ENCODE measurements around the gene FRMD5.
"Not testable (repeated sequence)": the region's sequence is repeated elsewhere in the genome, so short reads cannot be mapped to it uniquely, and the experiment has no call there.

The FRMD5 gene

DNA sequence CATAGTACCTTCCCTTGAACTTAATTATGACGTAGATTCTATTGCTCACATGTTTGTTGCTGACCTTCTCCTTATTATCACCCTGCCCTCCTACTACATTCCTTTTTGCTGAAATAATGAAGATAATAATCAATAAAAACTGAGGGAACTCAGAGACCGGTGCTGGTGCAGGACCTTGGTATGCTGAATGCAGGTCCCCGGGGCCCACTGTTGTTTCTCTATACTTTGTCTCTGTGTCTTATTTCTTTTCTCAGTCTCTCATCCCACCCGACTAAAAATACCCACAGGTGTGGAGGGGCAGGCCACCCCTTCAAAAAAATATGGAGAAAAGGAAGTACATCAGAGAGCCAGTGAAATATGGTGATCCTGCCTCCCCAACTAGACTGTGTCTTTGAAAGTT lies 34.2 kb upstream of the FRMD5 start:
- 100% methylated on average over 2 of the region's 4 CpGs for WGBS
- H3K27me3 ChIP-seq (ENCODE audit: control insufficient read depth in 1 of 2, insufficient read depth in 1 of 2, low read length in 2 of 2); H3K27ac ChIP-seq (ENCODE audit: low read length, poor library complexity, severe bottlenecking); H2AK5ac ChIP-seq (ENCODE audit: low read length, severe bottlenecking); H2BK15ac ChIP-seq (ENCODE audit: low read depth, poor library complexity, severe bottlenecking); H4K91ac ChIP-seq (ENCODE audit: low read length); H3K79me1 ChIP-seq (replicated peaks; ENCODE audit: low read length, poor library complexity, severe bottlenecking); DNase-seq; H3K4me1 ChIP-seq (ENCODE audit: control insufficient read depth, insufficient read depth, low read depth, low read length); H3K14ac ChIP-seq (ENCODE audit: low read length in 2 of 2); H2AFZ ChIP-seq (ENCODE audit: low read depth, low read length); H3K18ac ChIP-seq (ENCODE audit: low read depth in 1 of 2, low read length in 2 of 2); H3K4me3 ChIP-seq (ENCODE audit: insufficient read depth in 1 of 2, low read depth in 1 of 2, low read length in 2 of 2); H4K8ac ChIP-seq (ENCODE audit: low read length); H2BK120ac ChIP-seq (ENCODE audit: low read depth, low read length); H3K9me3 ChIP-seq (ENCODE audit: control insufficient read depth, low read length); H3K36me3 ChIP-seq (ENCODE audit: control insufficient read depth in 1 of 2, insufficient read depth in 2 of 2, low read depth in 1 of 2, low read length in 2 of 2); H3K4me2 ChIP-seq (ENCODE audit: low read length, poor library complexity, severe bottlenecking); H3K23ac ChIP-seq (ENCODE audit: low read length in 2 of 2); H3K4ac ChIP-seq (ENCODE audit: low read depth in 1 of 2, low read length in 2 of 2); H2BK12ac ChIP-seq (ENCODE audit: low read length in 2 of 2); H3K9ac ChIP-seq (ENCODE audit: low read length); H2BK5ac ChIP-seq (ENCODE audit: low read depth, low read length, poor library complexity, severe bottlenecking): not testable (repeated sequence)

GRCh38 chr15:44227584-44227983 lies 32.5 kb upstream of the FRMD5 start:
- H3K79me1 ChIP-seq (replicated peaks; ENCODE audit: low read length, poor library complexity, severe bottlenecking) = no peaks in the 10 kb centered on the region
- no peak overlapping the region for H3K9ac ChIP-seq (ENCODE audit: low read length)
- H2AFZ ChIP-seq (ENCODE audit: low read depth, low read length) = no peak overlapping the region
- H3K4me1 ChIP-seq (ENCODE audit: control insufficient read depth, insufficient read depth, low read depth, low read length) = no peaks in the 10 kb centered on the region
- H3K14ac ChIP-seq (ENCODE audit: low read length in 2 of 2) = no peak overlapping the region
- no peaks in the 10 kb centered on the region for H3K36me3 ChIP-seq (ENCODE audit: control insufficient read depth in 1 of 2, insufficient read depth in 2 of 2, low read depth in 1 of 2, low read length in 2 of 2)
- H3K18ac ChIP-seq (ENCODE audit: low read depth in 1 of 2, low read length in 2 of 2) = no peak overlapping the region
- no peak overlapping the region for H2BK5ac ChIP-seq (ENCODE audit: low read depth, low read length, poor library complexity, severe bottlenecking)
- no peak overlapping the region for H3K4me3 ChIP-seq (ENCODE audit: insufficient read depth in 1 of 2, low read depth in 1 of 2, low read length in 2 of 2)
- no peak overlapping the region for H3K27ac ChIP-seq (ENCODE audit: low read length, poor library complexity, severe bottlenecking)
- no peak overlapping the region for H2BK12ac ChIP-seq (ENCODE audit: low read length in 2 of 2)
- no peak overlapping the region for H2BK120ac ChIP-seq (ENCODE audit: low read depth, low read length)
- DNase-seq = no peak
- H3K4me2 ChIP-seq (ENCODE audit: low read length, poor library complexity, severe bottlenecking) = no peak overlapping the region
- H3K27me3 ChIP-seq (ENCODE audit: control insufficient read depth in 1 of 2, insufficient read depth in 1 of 2, low read length in 2 of 2) = no peaks in the 10 kb centered on the region
- no peak overlapping the region for H2BK15ac ChIP-seq (ENCODE audit: low read depth, poor library complexity, severe bottlenecking)
- no peaks in the 10 kb centered on the region for H3K9me3 ChIP-seq (ENCODE audit: control insufficient read depth, low read length)
- no peak overlapping the region for H2AK5ac ChIP-seq (ENCODE audit: low read length, severe bottlenecking)
- no peak overlapping the region for H3K4ac ChIP-seq (ENCODE audit: low read depth in 1 of 2, low read length in 2 of 2)
- H3K23ac ChIP-seq (ENCODE audit: low read length in 2 of 2) = no peak overlapping the region
- H4K8ac ChIP-seq (ENCODE audit: low read length) = no peak overlapping the region
- no peak overlapping the region for H4K91ac ChIP-seq (ENCODE audit: low read length)

DNA sequence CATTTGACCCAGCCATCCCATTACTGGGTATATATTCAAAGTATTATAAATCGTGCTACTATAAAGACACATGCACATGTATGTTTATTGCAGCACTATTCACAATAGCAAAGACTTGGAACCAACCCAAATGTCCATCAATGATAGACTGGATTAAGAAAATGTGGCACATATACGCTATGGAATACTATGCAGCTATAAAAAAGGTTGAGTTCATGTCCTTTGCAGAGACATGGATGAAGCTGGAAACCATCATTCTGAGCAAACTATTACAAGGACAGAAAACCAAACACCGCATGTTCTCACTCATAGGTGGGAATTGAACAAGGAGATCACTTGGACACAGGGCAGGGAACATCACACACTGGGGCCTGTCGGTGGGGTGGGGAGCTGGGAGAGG lies 31.9 kb upstream of the FRMD5 start:
- not testable (repeated sequence) for H3K27me3 ChIP-seq (ENCODE audit: control insufficient read depth in 1 of 2, insufficient read depth in 1 of 2, low read length in 2 of 2); H2BK120ac ChIP-seq (ENCODE audit: low read depth, low read length); H3K4me1 ChIP-seq (ENCODE audit: control insufficient read depth, insufficient read depth, low read depth, low read length); H4K8ac ChIP-seq (ENCODE audit: low read length); H3K23ac ChIP-seq (ENCODE audit: low read length in 2 of 2); DNase-seq; H3K18ac ChIP-seq (ENCODE audit: low read depth in 1 of 2, low read length in 2 of 2); H3K9ac ChIP-seq (ENCODE audit: low read length); H2BK5ac ChIP-seq (ENCODE audit: low read depth, low read length, poor library complexity, severe bottlenecking); H3K27ac ChIP-seq (ENCODE audit: low read length, poor library complexity, severe bottlenecking); H3K79me1 ChIP-seq (replicated peaks; ENCODE audit: low read length, poor library complexity, severe bottlenecking); H3K4me3 ChIP-seq (ENCODE audit: insufficient read depth in 1 of 2, low read depth in 1 of 2, low read length in 2 of 2); H3K36me3 ChIP-seq (ENCODE audit: control insufficient read depth in 1 of 2, insufficient read depth in 2 of 2, low read depth in 1 of 2, low read length in 2 of 2); H3K14ac ChIP-seq (ENCODE audit: low read length in 2 of 2); H2BK15ac ChIP-seq (ENCODE audit: low read depth, poor library complexity, severe bottlenecking); H3K4ac ChIP-seq (ENCODE audit: low read depth in 1 of 2, low read length in 2 of 2); H3K9me3 ChIP-seq (ENCODE audit: control insufficient read depth, low read length); H4K91ac ChIP-seq (ENCODE audit: low read length); H2BK12ac ChIP-seq (ENCODE audit: low read length in 2 of 2); H3K4me2 ChIP-seq (ENCODE audit: low read length, poor library complexity, severe bottlenecking); H2AK5ac ChIP-seq (ENCODE audit: low read length, severe bottlenecking); H2AFZ ChIP-seq (ENCODE audit: low read depth, low read length)
- WGBS = 93% methylated on average over 2 of the region's 4 CpGs

DNA sequence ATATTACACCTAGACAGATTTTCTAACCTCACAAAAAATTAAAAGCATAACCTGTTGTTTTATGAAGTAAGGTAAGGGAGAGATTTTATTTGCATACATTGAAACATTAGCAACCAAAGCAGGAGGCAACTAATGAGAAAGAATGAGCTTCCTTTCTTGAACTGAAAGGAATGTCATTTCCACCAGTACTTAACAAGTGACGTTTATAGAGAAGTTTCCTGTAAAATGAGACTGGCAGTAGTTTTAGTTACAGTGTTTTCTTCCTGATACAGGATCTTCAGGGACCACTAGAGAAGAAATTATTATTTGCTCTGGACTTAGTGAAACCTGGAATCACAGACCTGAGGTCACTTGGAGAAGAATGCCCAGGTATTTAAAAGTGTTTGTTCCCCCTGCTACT lies 27.4 kb upstream of the FRMD5 start:
- Histone ChIP-seq H3K36me3 (ENCODE audit: control insufficient read depth in 1 of 2, insufficient read depth in 2 of 2, low read depth in 1 of 2, low read length in 2 of 2) (no peaks in the 10 kb centered on the region), H4K8ac (ENCODE audit: low read length) (no peak overlapping the region), H2BK5ac (ENCODE audit: low read depth, low read length, poor library complexity, severe bottlenecking) (no peak overlapping the region), H2BK15ac (ENCODE audit: low read depth, poor library complexity, severe bottlenecking) (no peak overlapping the region), H3K27ac (ENCODE audit: low read length, poor library complexity, severe bottlenecking) (no peak overlapping the region), H3K4me2 (ENCODE audit: low read length, poor library complexity, severe bottlenecking) (no peak overlapping the region), H3K79me1 (replicated peaks; ENCODE audit: low read length, poor library complexity, severe bottlenecking) (no peaks in the 10 kb centered on the region), H3K9ac (ENCODE audit: low read length) (no peak overlapping the region), H3K14ac (ENCODE audit: low read length in 2 of 2) (no peak overlapping the region), H3K27me3 (ENCODE audit: control insufficient read depth in 1 of 2, insufficient read depth in 1 of 2, low read length in 2 of 2) (no peaks in the 10 kb centered on the region), H3K23ac (ENCODE audit: low read length in 2 of 2) (no peak overlapping the region), H2BK120ac (ENCODE audit: low read depth, low read length) (no peak overlapping the region), H3K9me3 (ENCODE audit: control insufficient read depth, low read length) (no peaks in the 10 kb centered on the region), H4K91ac (ENCODE audit: low read length) (no peak overlapping the region), H3K18ac (ENCODE audit: low read depth in 1 of 2, low read length in 2 of 2) (no peak overlapping the region), H2AK5ac (ENCODE audit: low read length, severe bottlenecking) (no peak overlapping the region), H3K4me1 (ENCODE audit: control insufficient read depth, insufficient read depth, low read depth, low read length) (no peaks in the 10 kb centered on the region), H2AFZ (ENCODE audit: low read depth, low read length) (no peak overlapping the region), H3K4me3 (ENCODE audit: insufficient read depth in 1 of 2, low read depth in 1 of 2, low read length in 2 of 2) (no peak overlapping the region), H2BK12ac (ENCODE audit: low read length in 2 of 2) (no peak overlapping the region), H3K4ac (ENCODE audit: low read depth in 1 of 2, low read length in 2 of 2) (no peak overlapping the region)
- DNase-seq = no peak
- WGBS = 15% methylated on average over 1 of the region's 1 CpG

Data from mesenchymal stem cell (in vitro differentiated cells and primary cell).